ENCODE measurements around the gene SCART1. TPM values are rescaled to one million over a fixed set of nuclear protein-coding genes. Genes with fewer than 3 reads are reported as not detected.
"Not testable (repeated sequence)": the region's sequence is repeated elsewhere in the genome, so short reads cannot be mapped to it uniquely, and the experiment has no call there.

SCART1 gene
- total RNA-seq, 6 experiments from 2014 or later = 0.18 to 1.6 (median 0.33) TPM

DNA sequence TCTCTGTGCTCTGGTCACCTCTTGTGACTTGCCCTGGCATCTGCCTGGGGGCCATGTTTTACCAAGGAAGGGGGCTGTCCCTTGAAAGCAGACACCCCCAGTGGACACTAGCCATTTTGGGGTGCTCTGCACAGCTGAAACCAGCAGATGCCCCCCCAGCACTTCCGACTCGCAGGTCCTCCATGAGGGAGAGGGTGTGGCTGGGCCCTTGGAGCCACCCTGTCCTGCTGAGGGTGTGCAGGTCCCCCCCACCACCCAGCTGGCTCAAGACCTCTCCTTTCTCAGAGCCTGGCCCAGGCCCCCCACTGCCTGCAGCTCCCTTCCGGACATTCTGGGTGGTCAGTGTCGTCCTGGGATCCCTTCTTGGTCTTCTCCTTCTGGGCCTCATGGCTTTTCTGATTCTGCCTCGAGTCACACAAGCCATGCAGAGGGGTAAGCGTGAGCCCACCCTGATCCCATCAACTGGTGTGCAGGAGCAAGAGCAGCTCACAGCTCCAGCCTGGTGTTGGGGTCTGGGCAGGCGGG, 12.3 kb downstream of the SCART1 start:
- intact Hi-C loops (cut with DNase I) = no loop called here
- no peak for TF ChIP-seq POLR2A (IDR thresholded peaks at IDR 0.05)
- Histone ChIP-seq H3K4me3 (no peak overlapping the region), H3K36me3 (no peaks in the 10 kb centered on the region), H3K4me1 (no peaks in the 10 kb centered on the region), H3K27ac (no peak overlapping the region), H3K9me3 (no peaks in the 10 kb centered on the region), H3K27me3 (no peaks in the 10 kb centered on the region)
- ATAC-seq (no peak), DNase-seq (peak in 1 of 3 donors; percentile 30)
- WGBS (ENCODE audit: insufficient coverage, low coverage, low lambda C conversion rate, missing lambda C conversion rate) = 96% methylated on average over 5 of the region's 7 CpGs

- TF ChIP-seq POLR2A (IDR thresholded peaks at IDR 0.05) = no peak
- TF ChIP-seq, protein P1, sequence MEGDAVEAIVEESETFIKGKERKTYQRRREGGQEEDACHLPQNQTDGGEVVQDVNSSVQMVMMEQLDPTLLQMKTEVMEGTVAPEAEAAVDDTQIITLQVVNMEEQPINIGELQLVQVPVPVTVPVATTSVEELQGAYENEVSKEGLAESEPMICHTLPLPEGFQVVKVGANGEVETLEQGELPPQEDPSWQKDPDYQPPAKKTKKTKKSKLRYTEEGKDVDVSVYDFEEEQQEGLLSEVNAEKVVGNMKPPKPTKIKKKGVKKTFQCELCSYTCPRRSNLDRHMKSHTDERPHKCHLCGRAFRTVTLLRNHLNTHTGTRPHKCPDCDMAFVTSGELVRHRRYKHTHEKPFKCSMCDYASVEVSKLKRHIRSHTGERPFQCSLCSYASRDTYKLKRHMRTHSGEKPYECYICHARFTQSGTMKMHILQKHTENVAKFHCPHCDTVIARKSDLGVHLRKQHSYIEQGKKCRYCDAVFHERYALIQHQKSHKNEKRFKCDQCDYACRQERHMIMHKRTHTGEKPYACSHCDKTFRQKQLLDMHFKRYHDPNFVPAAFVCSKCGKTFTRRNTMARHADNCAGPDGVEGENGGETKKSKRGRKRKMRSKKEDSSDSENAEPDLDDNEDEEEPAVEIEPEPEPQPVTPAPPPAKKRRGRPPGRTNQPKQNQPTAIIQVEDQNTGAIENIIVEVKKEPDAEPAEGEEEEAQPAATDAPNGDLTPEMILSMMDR (IDR thresholded peaks at IDR 0.05) = no peak
- ATAC-seq (no peak), DNase-seq (no peak)
- H3K9me3 ChIP-seq = no peaks in the 10 kb centered on the region
- 80% methylated on average over 1 of the region's 7 CpGs for WGBS (ENCODE audit: insufficient coverage, low coverage, low lambda C conversion rate, missing lambda C conversion rate)
- intact Hi-C loops (cut with DNase I) = no loop called here
- H3K27me3 ChIP-seq = no peaks in the 10 kb centered on the region
- H3K4me1 ChIP-seq = no peaks in the 10 kb centered on the region
- H3K27ac ChIP-seq = no peak overlapping the region
- H3K36me3 ChIP-seq = no peaks in the 10 kb centered on the region
- no peak overlapping the region for H3K4me3 ChIP-seq
Observed at GRCh38 chr10:133466683-133467275, 13.0 kb downstream of the SCART1 start.

DNA sequence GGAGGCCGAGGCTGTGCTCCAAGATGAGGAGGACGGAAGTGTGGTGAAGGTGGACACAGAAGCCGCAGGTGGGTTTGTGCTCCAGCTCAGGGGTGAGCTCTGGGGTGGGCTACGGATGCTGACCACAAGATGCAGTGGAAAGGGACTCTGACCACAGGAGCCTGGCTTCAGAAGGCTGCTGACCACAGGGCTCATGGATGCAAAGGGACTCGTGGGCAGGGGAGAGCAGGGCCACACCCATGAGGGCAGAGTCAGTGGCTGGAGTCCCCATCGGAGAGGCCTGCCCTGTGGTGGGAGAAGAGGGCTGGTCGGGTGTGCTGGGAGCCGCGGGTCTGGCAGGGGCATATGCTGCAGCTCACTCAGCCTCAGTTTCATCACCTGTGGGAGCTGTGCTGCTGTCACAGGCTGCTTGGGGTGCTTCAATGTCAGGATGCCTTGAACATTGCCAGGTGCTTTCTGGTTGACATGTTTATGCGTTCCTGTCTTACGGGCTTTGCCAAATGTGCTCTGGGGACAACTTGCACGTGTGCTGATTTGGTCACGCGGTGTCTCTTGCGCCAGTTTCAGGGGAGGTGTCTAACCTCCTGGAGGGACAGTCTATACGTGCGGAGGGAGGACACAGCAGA, 13.7 kb downstream of the SCART1 start:
- 92% methylated on average over 5 of the region's 17 CpGs for WGBS (ENCODE audit: insufficient coverage, low coverage, low lambda C conversion rate, missing lambda C conversion rate)
- intact Hi-C loops (cut with DNase I) = no loop called here
- no peak for DNase-seq

GRCh38 chr10:133469205-133469604, 15.5 kb downstream of the SCART1 start:
- H3K4me3 ChIP-seq; intact Hi-C loops (cut with DNase I); H3K27me3 ChIP-seq; H3K36me3 ChIP-seq; H3K9me3 ChIP-seq; DNase-seq; H3K27ac ChIP-seq; ATAC-seq; H3K4me1 ChIP-seq: not testable (repeated sequence)
- WGBS (ENCODE audit: insufficient coverage, low coverage, low lambda C conversion rate, missing lambda C conversion rate) = 69% methylated on average over 3 of the region's 3 CpGs

More for the DNA sequence above, 13.7 kb downstream of the SCART1 start:
- no peak overlapping the region for H3K27ac ChIP-seq
- no peak for ATAC-seq
- no peaks in the 10 kb centered on the region for H3K9me3 ChIP-seq
- H3K27me3 ChIP-seq = no peaks in the 10 kb centered on the region
- no peaks in the 10 kb centered on the region for H3K36me3 ChIP-seq
- TF ChIP-seq POLR2A (IDR thresholded peaks at IDR 0.05) = no peak
- TF ChIP-seq, protein P1 (IDR thresholded peaks at IDR 0.05) = no peak
- no peak overlapping the region for H3K4me3 ChIP-seq
- H3K4me1 ChIP-seq = no peaks in the 10 kb centered on the region

DNA sequence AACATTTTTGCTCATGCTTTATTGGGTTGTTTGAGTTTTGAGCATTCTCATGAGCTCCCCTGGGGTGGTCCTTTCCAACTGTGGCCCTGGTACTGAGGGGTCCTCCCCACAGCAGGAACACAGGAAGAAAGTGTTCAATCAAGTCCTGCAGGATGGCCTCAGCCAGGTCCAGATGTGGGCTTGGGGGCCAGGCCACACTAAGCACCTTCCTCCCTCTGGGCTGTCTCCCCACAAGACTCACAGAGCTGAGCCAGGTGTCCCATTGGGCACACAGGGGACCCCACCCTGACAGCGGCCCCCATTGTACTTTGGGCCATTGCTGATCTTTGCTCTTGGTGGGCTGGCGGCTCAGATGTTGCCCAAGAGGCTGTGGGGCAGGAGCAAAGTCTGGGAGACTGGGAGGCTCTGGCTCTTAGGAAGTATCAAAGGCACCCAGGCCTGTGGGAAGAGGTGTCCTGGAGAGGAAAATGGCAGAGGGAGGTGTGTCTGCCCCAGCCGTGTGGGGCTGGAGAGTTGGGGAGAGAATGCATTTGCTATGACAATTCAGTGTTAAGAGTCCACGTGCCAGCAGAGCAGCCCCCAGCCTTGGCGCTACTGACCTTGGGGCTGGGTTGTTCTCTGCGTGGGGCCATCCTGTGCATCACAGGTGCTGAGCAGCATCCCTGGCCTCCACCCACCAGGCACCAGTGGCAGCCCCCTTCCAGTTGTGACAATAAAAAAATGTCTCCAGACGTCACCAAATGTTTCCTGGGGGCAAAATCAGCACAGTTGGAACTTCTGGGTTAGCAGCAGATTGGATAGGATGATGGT, 17.8 kb downstream of the SCART1 start:
- no peaks in the 10 kb centered on the region for H3K27me3 ChIP-seq
- no peak overlapping the region for H3K27ac ChIP-seq
- no peak for ATAC-seq
- H3K4me3 ChIP-seq = no peak overlapping the region
- H3K9me3 ChIP-seq = no peaks in the 10 kb centered on the region
- TF ChIP-seq, protein P1 (IDR thresholded peaks at IDR 0.05) = no peak
- TF ChIP-seq POLR2A (IDR thresholded peaks at IDR 0.05) = no peak
- WGBS (ENCODE audit: insufficient coverage, low coverage, low lambda C conversion rate, missing lambda C conversion rate) = 82% methylated on average over 2 of the region's 7 CpGs
- no peaks in the 10 kb centered on the region for H3K36me3 ChIP-seq
- no peaks in the 10 kb centered on the region for H3K4me1 ChIP-seq
- DNase-seq = no peak
- intact Hi-C loops (cut with DNase I) = no loop called here

All from right lobe of liver (tissue), 6 donors.